HG03135 (cell line): ENCODE measurements around the gene STAP2.
"Not testable (repeated sequence)": the region's sequence is repeated elsewhere in the genome, so short reads cannot be mapped to it uniquely, and the experiment has no call there.

Experiments
- ATAC-seq: cut with Tn5 transposase; IDR thresholded peaks from one replicate; pipeline ENCODE4 v1.9.1; 2021; ENCODE audit warnings: mild to moderate bottlenecking, moderate library complexity; ENCODE audit not compliant: unreplicated experiment

The STAP2 gene

GRCh38 chr19:4303819-4304537 is 34.6 kb downstream of the STAP2 start:
- ATAC-seq = no peak

GRCh38 chr19:4302243-4302640 is 36.4 kb downstream of the STAP2 start, which contains the start of gene TMIGD2:
TSS of gene TMIGD2 (minus strand) at chr19:4302389. CDS start at chr19:4302385, 4 bp downstream.
- no peak for ATAC-seq

GRCh38 chr19:4301590-4302242 is 36.9 kb downstream of the STAP2 start:
- no peak for ATAC-seq

- no peak for ATAC-seq
Measured at GRCh38 chr19:4300589-4300988, 38.0 kb downstream of the STAP2 start.

GRCh38 chr19:4298810-4299550 is 39.6 kb downstream of the STAP2 start:
- ATAC-seq = no peak

GRCh38 chr19:4297901-4298809 is 40.5 kb downstream of the STAP2 start:
- ATAC-seq = no peak

GRCh38 chr19:4295972-4296771 is 42.5 kb downstream of the STAP2 start:
- ATAC-seq = no peak

- ATAC-seq = no peak
Measured at GRCh38 chr19:4294389-4294788, 44.2 kb downstream of the STAP2 start.

- no peak for ATAC-seq
Measured at GRCh38 chr19:4292515-4292914, 46.1 kb downstream of the STAP2 start.

GRCh38 chr19:4291184-4291732 is 47.4 kb downstream of the STAP2 start:
- ATAC-seq = no peak

- no peak for ATAC-seq
Measured at GRCh38 chr19:4288091-4288777, 50.4 kb downstream of the STAP2 start.

GRCh38 chr19:4286141-4286540 is 52.5 kb downstream of the STAP2 start:
- not testable (repeated sequence) for ATAC-seq

- no peak for ATAC-seq
Measured at GRCh38 chr19:4284974-4285373, 53.7 kb downstream of the STAP2 start.

GRCh38 chr19:4284176-4284958 is 54.3 kb downstream of the STAP2 start:
- ATAC-seq = no peak

- no peak for ATAC-seq
Measured at GRCh38 chr19:4279530-4280422, 58.9 kb downstream of the STAP2 start.

- no peak for ATAC-seq
Measured at GRCh38 chr19:4279267-4279529, 59.4 kb downstream of the STAP2 start.

GRCh38 chr19:4278419-4279266 is 60.0 kb downstream of the STAP2 start, which contains the start of gene SHD:
TSS of gene SHD (plus strand) at chr19:4279266. CDS start at chr19:4280064, 798 bp downstream.
- ATAC-seq = no peak
